Endometrial microvascular endothelial cells (primary cell): Measurements from ENCODE around the gene PXK. TPM values are rescaled to one million over a fixed set of nuclear protein-coding genes. Genes with fewer than 3 reads are reported as not detected.

Source experiments
- in situ Hi-C: cut with HindIII; loops from 2 replicates; pipeline ENCODE4 v1.10.0; 2017; ENCODE audit warnings: low sequenced_read_pairs, low pct_unique_long_range_greater_than_20kb; ENCODE audit errors: inconsistent ontology term
- total RNA-seq: library from RNA; depleted of rRNA; stranded (reverse); fragments of >200 nt; gene quantifications from one replicate; pipeline ENCODE4 v1.2.3, GENCODE V29; 2015; ENCODE audit errors: inconsistent ontology term

Gene PXK
- total RNA-seq, 1 donor from 2014 or later: 16.0 TPM

- in situ Hi-C loops: no loop called here
Observed at GRCh38 chr3:58403513-58404109, 70.9 kb downstream of the PXK start.

DNA sequence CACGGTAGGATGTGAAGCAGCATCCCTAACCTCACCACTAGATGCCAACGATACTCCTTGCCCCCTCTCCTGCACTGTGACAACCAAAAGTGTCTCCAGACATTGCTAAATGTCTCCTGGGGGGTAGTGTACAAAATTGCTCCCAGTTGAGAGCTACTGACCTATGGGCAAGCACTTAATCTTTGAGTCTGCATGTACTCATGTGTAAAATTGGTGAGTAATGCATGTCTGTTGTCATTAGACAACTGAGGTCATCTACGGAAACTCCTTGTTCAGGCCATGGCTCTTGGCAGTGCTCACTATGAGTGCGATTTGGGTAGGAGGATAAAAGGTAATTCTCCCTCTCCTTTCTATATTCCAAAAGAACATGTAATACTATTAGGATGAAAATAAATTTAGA, 71.7 kb downstream of the PXK start:
- in situ Hi-C loops: no loop called here

DNA sequence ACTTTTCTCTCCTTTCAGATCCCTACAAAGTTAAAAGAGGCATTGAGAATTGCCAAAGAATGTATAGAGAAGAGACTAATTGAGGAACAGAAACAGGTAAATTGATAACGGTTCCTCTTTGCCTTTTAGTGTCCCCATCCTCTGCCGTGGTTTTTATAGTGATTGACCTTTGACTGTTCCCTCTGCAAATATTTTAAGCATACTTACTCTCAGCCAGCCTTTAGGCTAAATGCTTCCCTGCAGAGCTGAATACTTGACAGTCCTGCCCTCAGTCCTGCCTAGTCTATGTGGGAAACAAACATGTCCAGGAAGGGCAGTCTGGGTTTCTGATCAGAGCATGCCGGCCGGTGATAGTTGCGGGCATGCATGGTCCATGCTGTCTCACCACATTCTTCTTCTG, 76.2 kb downstream of the PXK start:
- in situ Hi-C loops: no loop called here

GRCh38 chr3:58409663-58410062, 77.0 kb downstream of the PXK start:
- in situ Hi-C loops: no loop called here

DNA sequence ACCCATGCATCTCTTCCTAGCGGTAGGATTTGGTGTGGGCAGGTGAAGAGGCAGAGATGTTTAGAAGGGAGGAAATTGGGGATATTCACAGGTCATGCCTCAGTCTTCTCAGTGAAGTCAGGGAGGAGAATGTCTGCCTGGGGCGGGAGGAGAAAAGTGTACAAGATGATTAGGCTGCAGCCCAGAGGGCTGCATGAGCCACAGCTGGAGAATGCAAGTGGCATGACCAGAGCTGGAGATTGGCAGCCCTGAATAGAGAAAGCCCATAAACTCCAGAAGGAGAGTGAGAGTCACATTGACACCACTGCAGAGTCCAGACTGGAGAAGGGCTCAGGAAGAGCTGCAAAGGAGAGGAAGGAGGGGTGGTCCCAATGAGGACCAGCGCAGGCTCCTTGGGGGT, 78.3 kb downstream of the PXK start:
- in situ Hi-C loops: no loop called here

DNA sequence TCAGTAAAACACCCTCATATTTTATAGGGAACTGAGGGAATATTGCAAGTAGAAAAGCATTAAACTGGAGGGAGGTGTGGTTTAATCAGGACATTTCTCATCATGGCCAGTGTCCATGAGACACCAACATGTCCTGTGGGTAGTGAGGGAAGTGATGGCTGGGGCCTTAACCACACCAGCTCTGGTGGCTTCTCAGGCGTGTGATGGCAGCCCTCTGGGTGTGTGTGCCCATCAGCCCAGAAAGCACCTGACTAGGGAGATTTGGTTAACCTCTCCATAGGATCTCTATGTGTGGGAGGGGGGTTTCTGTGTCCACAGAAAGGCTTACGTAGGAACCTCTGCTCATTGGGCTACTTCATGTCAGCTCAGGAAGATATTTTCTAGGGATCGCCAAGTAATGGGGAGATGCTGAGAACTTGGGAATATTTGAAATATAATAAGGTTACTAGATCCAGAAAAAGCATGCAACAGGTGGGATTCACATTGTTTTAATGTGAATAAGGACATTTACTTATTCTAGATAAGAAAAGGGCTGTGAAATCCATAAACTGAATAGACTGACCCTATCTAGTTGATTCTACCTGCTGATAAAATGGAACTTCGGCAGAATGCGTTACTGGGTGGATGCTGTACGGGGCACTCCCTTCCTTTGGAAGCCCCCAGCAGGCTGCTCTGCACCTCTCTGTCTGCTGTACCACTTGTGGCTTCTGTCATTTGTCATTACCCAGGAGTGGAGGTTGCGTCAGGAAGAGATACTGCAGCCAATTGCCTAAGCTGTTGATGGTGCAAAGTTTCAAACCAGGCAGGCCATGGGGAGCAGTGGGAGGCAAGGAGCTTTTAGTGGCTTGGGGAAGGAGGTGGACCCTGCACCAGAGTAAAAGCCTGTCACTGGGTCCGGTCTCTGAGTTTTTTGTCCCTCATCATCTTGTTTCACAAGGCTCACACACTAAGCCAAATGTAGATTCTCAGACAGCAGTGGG, 79.4 kb downstream of the PXK start:
- in situ Hi-C loops: no loop called here

DNA sequence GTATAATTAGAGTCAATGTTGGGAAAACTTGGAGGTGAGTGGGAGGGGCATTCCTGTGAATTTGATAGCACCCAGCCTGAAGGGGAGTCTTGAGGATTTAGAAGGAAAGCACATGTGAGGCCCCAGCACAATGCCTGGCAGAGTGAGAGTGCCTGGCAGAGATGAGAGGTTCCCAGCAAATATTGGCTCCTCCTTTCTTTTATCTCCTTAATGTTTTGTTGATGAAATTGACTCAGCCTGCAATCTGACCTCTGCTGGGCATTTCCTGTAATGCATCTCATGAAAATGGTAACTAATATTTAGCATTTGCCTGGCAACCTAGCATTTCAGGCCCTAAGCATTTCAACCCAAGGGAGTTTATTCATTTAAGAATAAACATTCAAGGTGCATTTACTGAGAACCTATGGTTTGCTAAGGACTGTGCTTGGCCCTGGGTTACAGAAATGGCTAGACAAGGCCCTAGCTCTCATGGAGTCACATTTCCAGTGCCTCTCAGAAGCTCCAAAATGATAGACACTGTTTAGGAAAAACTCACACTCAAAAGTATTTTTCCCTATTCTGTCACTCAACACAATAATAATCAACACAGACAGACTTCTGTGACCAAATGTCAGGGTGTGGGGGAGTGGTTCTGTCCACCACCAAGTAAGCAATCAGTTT, 82.0 kb downstream of the PXK start:
- in situ Hi-C loops: no loop called here

DNA sequence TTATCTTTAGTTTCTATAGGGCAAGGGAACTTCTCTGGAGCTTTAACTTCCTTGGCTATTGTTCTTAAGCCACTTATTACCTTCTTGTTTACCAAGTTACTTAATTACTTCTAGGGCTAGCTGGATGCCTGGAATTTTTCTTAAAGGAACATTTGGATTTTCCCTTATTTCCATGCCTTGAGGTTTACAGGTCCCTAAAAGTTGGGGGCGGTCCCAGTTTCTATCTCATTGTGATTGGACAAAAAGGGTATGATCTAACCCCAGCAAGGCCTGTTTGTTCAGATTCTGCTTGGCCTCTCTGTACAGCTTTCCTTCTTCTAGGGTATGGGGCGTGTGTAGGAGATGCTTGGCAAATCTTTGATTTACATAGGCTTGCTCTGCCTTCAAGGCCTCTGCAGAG, 83.5 kb downstream of the PXK start:
- in situ Hi-C loops: no loop called here

DNA sequence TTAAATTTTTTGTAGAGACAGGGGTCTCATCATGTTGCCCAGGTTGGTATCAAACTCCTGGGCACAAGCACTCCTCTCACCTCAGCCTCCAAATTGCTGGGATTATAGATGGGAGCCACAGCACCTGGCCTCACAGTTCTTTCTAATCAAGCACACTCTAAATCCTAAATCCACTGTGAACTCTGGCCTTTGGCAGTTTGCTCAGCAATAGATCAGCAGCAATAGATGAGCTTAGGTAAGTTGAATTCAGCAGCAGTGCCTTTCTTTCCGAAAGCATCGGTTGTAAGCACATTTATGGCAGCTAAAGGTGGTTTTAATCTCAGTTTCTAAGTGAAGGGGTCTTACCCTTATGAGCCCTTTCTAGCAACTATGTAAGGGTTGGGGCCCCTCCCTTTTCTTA, 84.4 kb downstream of the PXK start:
- in situ Hi-C loops: no loop called here

DNA sequence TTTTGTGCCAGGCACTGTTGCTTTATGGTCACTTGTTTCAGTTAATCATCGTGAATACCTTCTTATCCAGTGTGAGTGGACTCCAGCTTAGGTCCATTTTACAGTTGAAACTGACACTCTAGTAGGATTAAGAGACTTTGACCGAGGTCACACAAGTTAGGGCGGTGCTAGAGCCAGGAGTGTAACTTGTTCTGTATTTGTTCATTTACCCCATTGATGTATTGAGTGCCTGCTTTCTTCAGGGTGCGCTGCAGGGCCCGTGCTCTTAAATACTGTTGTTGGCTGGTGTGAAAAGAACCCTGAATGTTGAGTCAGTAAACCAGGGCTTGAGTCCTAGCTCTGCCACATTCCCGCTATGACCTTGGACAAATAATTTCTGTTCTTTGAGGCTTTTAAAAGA, 85.5 kb downstream of the PXK start:
- in situ Hi-C loops: no loop called here

GRCh38 chr3:58419780-58420507, 87.3 kb downstream of the PXK start:
- in situ Hi-C loops: no loop called here

- in situ Hi-C loops: no loop called here
Observed at GRCh38 chr3:58421004-58421403, 88.3 kb downstream of the PXK start.

DNA sequence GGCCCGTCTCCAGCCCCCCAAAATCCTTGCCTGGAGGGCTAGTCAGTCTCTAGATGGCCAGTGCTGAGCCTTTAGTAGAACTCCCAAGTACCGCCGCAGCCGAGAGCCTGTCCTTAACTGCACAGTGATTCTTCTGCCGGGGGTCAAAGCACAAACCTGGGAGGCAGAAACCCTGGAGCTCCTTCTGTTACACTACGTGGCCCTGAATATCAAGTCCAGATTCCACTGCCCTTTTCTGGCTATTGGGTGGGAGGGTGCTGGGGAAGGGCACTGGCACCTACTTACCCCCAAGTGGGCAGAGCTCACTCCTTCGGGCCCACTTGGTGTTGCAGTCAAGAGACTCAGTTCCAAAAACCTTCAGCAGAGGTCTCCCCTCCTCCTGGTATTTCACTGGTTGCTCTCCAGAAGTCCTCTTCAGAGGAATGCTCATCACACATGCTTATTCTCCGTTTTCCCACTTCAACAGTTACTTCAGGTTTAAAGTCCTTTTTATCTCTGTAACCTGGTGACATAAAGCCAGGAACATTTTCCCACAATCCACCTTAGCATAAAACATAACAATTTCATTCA, 90.1 kb downstream of the PXK start:
- in situ Hi-C loops: no loop called here

DNA sequence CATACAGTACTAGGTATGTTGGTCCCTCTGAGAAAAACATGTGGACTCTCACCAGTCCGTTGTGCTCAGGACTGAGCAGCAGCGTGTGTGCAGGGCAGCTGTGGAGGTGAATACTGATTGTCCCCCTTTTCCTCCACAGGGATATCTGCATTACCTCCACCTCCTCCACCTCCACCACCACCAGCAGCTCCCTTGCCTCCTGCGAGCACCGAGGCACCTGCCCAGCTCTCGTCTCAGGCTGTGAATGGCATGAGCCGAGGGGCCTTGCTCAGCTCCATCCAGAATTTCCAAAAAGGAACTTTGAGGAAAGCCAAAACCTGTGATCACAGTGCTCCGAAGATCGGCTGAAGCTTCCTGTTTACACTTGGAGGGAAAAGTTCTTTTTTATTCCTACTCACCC, 91.9 kb downstream of the PXK start:
- in situ Hi-C loops: no loop called here

- in situ Hi-C loops: no loop called here
Observed at GRCh38 chr3:58425782-58426181, 93.1 kb downstream of the PXK start.

DNA sequence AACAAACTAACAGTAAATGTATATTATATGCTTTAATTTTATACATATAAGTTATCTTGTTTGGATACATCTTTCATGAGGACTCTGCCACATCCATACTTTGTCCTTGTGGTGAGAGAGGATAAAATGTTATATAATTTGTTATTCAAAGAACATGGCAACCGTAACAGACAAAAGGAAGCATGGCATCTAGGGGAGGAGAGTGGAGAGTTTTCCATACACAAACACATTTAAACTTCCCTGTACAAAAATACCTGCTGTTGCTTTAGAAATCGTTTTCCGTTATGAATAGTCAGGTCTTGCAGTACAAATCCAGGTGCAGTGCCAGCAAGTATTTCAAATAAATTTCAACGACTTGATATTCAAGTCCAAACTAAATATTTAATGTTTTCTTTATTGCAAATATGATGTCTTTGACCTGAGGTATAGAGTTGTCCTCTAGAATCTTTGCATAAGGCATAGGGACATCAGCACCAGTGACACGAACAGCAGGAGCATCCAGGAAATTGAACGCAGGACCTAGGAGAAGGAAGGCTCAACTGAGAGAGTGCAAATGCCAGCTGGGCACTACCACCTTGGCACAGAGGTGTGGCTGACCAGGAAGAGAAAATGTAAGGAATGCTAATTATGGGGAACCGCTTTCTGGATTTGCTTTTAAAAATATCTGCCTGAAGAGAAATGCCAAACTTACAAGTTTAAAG, 95.1 kb downstream of the PXK start:
- in situ Hi-C loops: no loop called here

GRCh38 chr3:58429657-58430056, 97.0 kb downstream of the PXK start:
- in situ Hi-C loops: no loop called here

DNA sequence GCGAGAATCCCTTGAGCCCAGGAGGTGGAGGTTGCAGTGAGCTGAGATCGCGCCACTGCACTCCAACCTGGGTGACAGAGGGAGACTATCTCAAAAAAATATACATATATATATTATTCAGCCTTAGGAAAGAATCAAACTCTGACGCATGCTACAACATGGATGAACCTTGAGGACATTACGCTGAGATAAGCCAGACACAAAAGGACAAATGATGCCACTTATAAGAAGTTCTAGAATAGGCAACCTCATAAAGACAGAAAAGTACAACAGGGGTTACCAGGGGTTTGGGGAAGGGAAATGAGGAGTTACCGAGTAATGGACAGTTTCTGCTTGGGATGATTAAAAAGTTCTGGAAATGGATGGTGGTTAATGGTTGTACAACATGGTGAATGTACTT, 100.2 kb downstream of the PXK start:
- in situ Hi-C loops: no loop called here
